Mononuclear cell (primary cell): ENCODE measurements around the gene BDH1. TPM values are rescaled to one million over a fixed set of nuclear protein-coding genes. Genes with fewer than 3 reads are reported as not detected.
"Not testable (repeated sequence)": the region's sequence is repeated elsewhere in the genome, so short reads cannot be mapped to it uniquely, and the experiment has no call there.

Experiments
- H3K27me3 ChIP-seq: 2 replicates; pipeline ENCODE4 v1.6.0; 2011; ENCODE audit warnings: low read length, control low read depth; ENCODE audit not compliant: insufficient read depth
- H3K4me1 ChIP-seq: 2 replicates; pipeline ENCODE4 v1.5.1; 2011; ENCODE audit warnings: mild to moderate bottlenecking, low read length, control low read depth; ENCODE audit not compliant: insufficient read depth
- H3K4me3 ChIP-seq: 2 replicates; pipeline ENCODE4 v1.5.1; 2011; ENCODE audit warnings: mild to moderate bottlenecking, low read length, moderate library complexity
- H3K9me3 ChIP-seq: 2 replicates; pipeline ENCODE4 v1.5.1; 2011; ENCODE audit warnings: low read depth, mild to moderate bottlenecking, control low read depth, low read length
- total RNA-seq: library from RNA; depleted of rRNA; stranded (reverse); fragments of >200 nt; gene quantifications from one replicate; pipeline ENCODE4 v1.2.3, GENCODE V29; 2012

BDH1 gene
- 8.9 TPM for total RNA-seq

- Histone ChIP-seq H3K4me3 (peak within 1 kb of the TSS; percentile 94), H3K27me3 (no peaks in the 10 kb centered on the region), H3K9me3 (no peaks in the 10 kb centered on the region), H3K4me1 (peaks cover 11% of the 10 kb centered on the region)
These were observed at the start of gene BDH1 for GRCh38 chr3:197555281-197556261. BDH1 (minus strand) TSS chr3:197555968; CDS start chr3:197546443, 9,525 bp downstream.

GRCh38 chr3:197603317-197603933 is 47.7 kb upstream of the BDH1 start:
- Histone ChIP-seq H3K4me1 (peaks cover 8% of the 10 kb centered on the region), H3K9me3 (no peaks in the 10 kb centered on the region), H3K27me3 (no peaks in the 10 kb centered on the region), H3K4me3 (no peak overlapping the region)

GRCh38 chr3:197602351-197602750 is 46.6 kb upstream of the BDH1 start:
- H3K27me3 ChIP-seq, H3K4me3 ChIP-seq, H3K4me1 ChIP-seq, H3K9me3 ChIP-seq: not testable (repeated sequence)

- not testable (repeated sequence) for H3K9me3 ChIP-seq, H3K4me1 ChIP-seq, H3K4me3 ChIP-seq
These were observed 45.7 kb upstream of the BDH1 start for GRCh38 chr3:197601566-197601840.

GRCh38 chr3:197600796-197601565 is 45.2 kb upstream of the BDH1 start:
- no peak overlapping the region for H3K4me3 ChIP-seq
- H3K27me3 ChIP-seq: no peaks in the 10 kb centered on the region
- H3K9me3 ChIP-seq: no peaks in the 10 kb centered on the region
- H3K4me1 ChIP-seq: peaks cover 8% of the 10 kb centered on the region

More at GRCh38 chr3:197601566-197601840, 45.7 kb upstream of the BDH1 start:
- H3K27me3 ChIP-seq: not testable (repeated sequence)

GRCh38 chr3:197599089-197599765 is 43.5 kb upstream of the BDH1 start:
- no peak overlapping the region for H3K4me3 ChIP-seq
- peaks cover 8% of the 10 kb centered on the region for H3K4me1 ChIP-seq
- no peaks in the 10 kb centered on the region for H3K9me3 ChIP-seq
- H3K27me3 ChIP-seq: no peaks in the 10 kb centered on the region

GRCh38 chr3:197598404-197598980 is 42.7 kb upstream of the BDH1 start:
- Histone ChIP-seq H3K4me3 (no peak overlapping the region), H3K9me3 (no peaks in the 10 kb centered on the region), H3K4me1 (peaks cover 8% of the 10 kb centered on the region), H3K27me3 (no peaks in the 10 kb centered on the region)

- no peaks in the 10 kb centered on the region for H3K9me3 ChIP-seq
- H3K4me1 ChIP-seq: peaks cover 8% of the 10 kb centered on the region
- H3K27me3 ChIP-seq: no peaks in the 10 kb centered on the region
- no peak overlapping the region for H3K4me3 ChIP-seq
These were observed 41.6 kb upstream of the BDH1 start for GRCh38 chr3:197597335-197597734.

GRCh38 chr3:197595470-197596185 is 39.9 kb upstream of the BDH1 start:
- H3K9me3 ChIP-seq: no peaks in the 10 kb centered on the region
- H3K4me1 ChIP-seq: peaks cover 8% of the 10 kb centered on the region
- no peaks in the 10 kb centered on the region for H3K27me3 ChIP-seq
- H3K4me3 ChIP-seq: no peak overlapping the region

GRCh38 chr3:197593046-197593380 is 37.2 kb upstream of the BDH1 start:
- no peaks in the 10 kb centered on the region for H3K27me3 ChIP-seq
- H3K4me1 ChIP-seq: no peaks in the 10 kb centered on the region
- no peaks in the 10 kb centered on the region for H3K9me3 ChIP-seq
- no peak overlapping the region for H3K4me3 ChIP-seq

- no peaks in the 10 kb centered on the region for H3K27me3 ChIP-seq
- no peaks in the 10 kb centered on the region for H3K9me3 ChIP-seq
- H3K4me3 ChIP-seq: no peak overlapping the region
- no peaks in the 10 kb centered on the region for H3K4me1 ChIP-seq
These were observed 36.7 kb upstream of the BDH1 start for GRCh38 chr3:197592361-197593045.

- H3K4me1 ChIP-seq: no peaks in the 10 kb centered on the region
- no peak overlapping the region for H3K4me3 ChIP-seq
- H3K9me3 ChIP-seq: no peaks in the 10 kb centered on the region
- H3K27me3 ChIP-seq: no peaks in the 10 kb centered on the region
These were observed 36.0 kb upstream of the BDH1 start for GRCh38 chr3:197591816-197592215.

GRCh38 chr3:197590313-197590962 is 34.7 kb upstream of the BDH1 start:
- no peaks in the 10 kb centered on the region for H3K27me3 ChIP-seq

More at GRCh38 chr3:197590313-197590962, 34.7 kb upstream of the BDH1 start:
- H3K9me3 ChIP-seq: no peaks in the 10 kb centered on the region
- no peaks in the 10 kb centered on the region for H3K4me1 ChIP-seq
- no peak overlapping the region for H3K4me3 ChIP-seq
